ENCODE data around the gene PLEK. TPM values are rescaled to one million over a fixed set of nuclear protein-coding genes. Genes with fewer than 3 reads are reported as not detected.

PLEK gene
- total RNA-seq, result 1 to 10 TPM; 2.4 to 5.6 TPM

GRCh38 chr2:68365087-68365486 is at the start of gene PLEK:
PLEK (plus strand) TSS chr2:68365282; CDS start chr2:68365352, 70 bp downstream.
- H3K4me1 Mint-ChIP-seq (ENCODE audit: low read depth), result peaks cover 28% of the 10 kb centered on the region

GRCh38 chr2:68316111-68316510 is 49.0 kb upstream of the PLEK start:
- H3K27me3 Mint-ChIP-seq (ENCODE audit: low read depth), result peaks cover 49% of the 10 kb centered on the region
- ATAC-seq (replicated peaks in 1 of 2) (no peak), DNase-seq (no peak)
- no peaks in the 10 kb centered on the region for H3K9me3 Mint-ChIP-seq
- peaks cover 6% of the 10 kb centered on the region for H3K4me1 Mint-ChIP-seq (ENCODE audit: low read depth)
- H3K4me3 Mint-ChIP-seq, result no peak overlapping the region
- no peak overlapping the region for H3K27ac Mint-ChIP-seq
- H3K36me3 Mint-ChIP-seq (ENCODE audit: insufficient read depth in 2 of 2), result peaks cover 0 to 2% of the 10 kb centered on the region in 2 donors

More at GRCh38 chr2:68365087-68365486, at the start of gene PLEK:
- Mint-ChIP-seq H3K36me3 (ENCODE audit: insufficient read depth in 2 of 2) (no peaks in the 10 kb centered on the region), H3K27me3 (ENCODE audit: low read depth) (peaks cover 70% of the 10 kb centered on the region), H3K4me3 (peak within 1 kb of the TSS; percentile 50 to 52), H3K27ac (peak within 1 kb of the TSS; percentile 71), H3K9me3 (peaks cover 0 to 1% of the 10 kb centered on the region in 2 donors)
- ATAC-seq (replicated peaks in 1 of 2) (peak in 1 of 2 donors; percentile 26), DNase-seq (no peak)

- H3K27me3 Mint-ChIP-seq (ENCODE audit: low read depth), result peaks cover 59% of the 10 kb centered on the region
- peak overlapping the region; percentile 55 to 77 for H3K4me3 Mint-ChIP-seq
Measured at GRCh38 chr2:68317971-68318913, 46.8 kb upstream of the PLEK start.

GRCh38 chr2:68318914-68319397 is 46.1 kb upstream of the PLEK start:
- Mint-ChIP-seq H3K36me3 (ENCODE audit: insufficient read depth in 2 of 2) (peaks cover 0 to 2% of the 10 kb centered on the region in 2 donors), H3K4me3 (peak overlapping the region; percentile 55 to 77), H3K4me1 (ENCODE audit: low read depth) (peaks cover 6% of the 10 kb centered on the region), H3K27ac (no peak overlapping the region), H3K9me3 (no peaks in the 10 kb centered on the region), H3K27me3 (ENCODE audit: low read depth) (peaks cover 59% of the 10 kb centered on the region)
- ATAC-seq (replicated peaks in 1 of 2) (peak; percentile 4 to 5), DNase-seq (no peak)

More at GRCh38 chr2:68317971-68318913, 46.8 kb upstream of the PLEK start:
- H3K27ac Mint-ChIP-seq, result no peak overlapping the region
- DNase-seq (no peak), ATAC-seq (replicated peaks in 1 of 2) (no peak)
- H3K4me1 Mint-ChIP-seq (ENCODE audit: low read depth), result peaks cover 6% of the 10 kb centered on the region
- no peaks in the 10 kb centered on the region for H3K9me3 Mint-ChIP-seq
- H3K36me3 Mint-ChIP-seq (ENCODE audit: insufficient read depth in 2 of 2), result peaks cover 0 to 2% of the 10 kb centered on the region in 2 donors

GRCh38 chr2:68319398-68320117 is 45.5 kb upstream of the PLEK start, which contains the start of gene CNRIP1:
CNRIP1 (minus strand) TSS chr2:68319949; CDS start chr2:68319400, 549 bp downstream.
- H3K4me1 Mint-ChIP-seq (ENCODE audit: low read depth), result peaks cover 6% of the 10 kb centered on the region
- DNase-seq (peak; percentile 10 to 19), ATAC-seq (replicated peaks in 1 of 2) (peak; percentile 40 to 45)
- H3K4me3 Mint-ChIP-seq, result peak within 1 kb of the TSS; percentile 55 to 77
- peaks cover 59% of the 10 kb centered on the region for H3K27me3 Mint-ChIP-seq (ENCODE audit: low read depth)
- no peak within 1 kb of the TSS for H3K27ac Mint-ChIP-seq
- H3K9me3 Mint-ChIP-seq, result no peaks in the 10 kb centered on the region
- no peaks in the 10 kb centered on the region for H3K36me3 Mint-ChIP-seq (ENCODE audit: insufficient read depth in 2 of 2)

GRCh38 chr2:68320118-68320641 is 44.9 kb upstream of the PLEK start:
- no peak for DNase-seq
- no peaks in the 10 kb centered on the region for H3K9me3 Mint-ChIP-seq
- no peaks in the 10 kb centered on the region for H3K36me3 Mint-ChIP-seq (ENCODE audit: insufficient read depth in 2 of 2)
- H3K4me1 Mint-ChIP-seq (ENCODE audit: low read depth), result peaks cover 6% of the 10 kb centered on the region
- peak overlapping the region; percentile 55 to 77 for H3K4me3 Mint-ChIP-seq
- ATAC-seq (replicated peaks in 1 of 2), result no peak
- H3K27me3 Mint-ChIP-seq (ENCODE audit: low read depth), result peaks cover 63% of the 10 kb centered on the region
- no peak overlapping the region for H3K27ac Mint-ChIP-seq

- DNase-seq (no peak), ATAC-seq (replicated peaks in 1 of 2) (no peak)
- Mint-ChIP-seq H3K4me3 (no peak overlapping the region), H3K27me3 (ENCODE audit: low read depth) (peaks cover 49% of the 10 kb centered on the region), H3K27ac (no peak overlapping the region), H3K36me3 (ENCODE audit: insufficient read depth in 2 of 2) (no peaks in the 10 kb centered on the region), H3K9me3 (no peaks in the 10 kb centered on the region), H3K4me1 (ENCODE audit: low read depth) (peaks cover 1% of the 10 kb centered on the region)
Measured at GRCh38 chr2:68325056-68325455, 40.0 kb upstream of the PLEK start.

GRCh38 chr2:68328901-68329300 is 36.2 kb upstream of the PLEK start:
- Mint-ChIP-seq H3K27me3 (ENCODE audit: low read depth) (peaks cover 34% of the 10 kb centered on the region), H3K9me3 (no peaks in the 10 kb centered on the region), H3K27ac (no peak overlapping the region)

GRCh38 chr2:68330691-68331090 is 34.4 kb upstream of the PLEK start:
- ATAC-seq (replicated peaks in 1 of 2), result peak in 1 of 2 donors; percentile 51
- Mint-ChIP-seq H3K9me3 (no peaks in the 10 kb centered on the region), H3K4me1 (ENCODE audit: low read depth) (no peaks in the 10 kb centered on the region), H3K36me3 (ENCODE audit: insufficient read depth in 2 of 2) (no peaks in the 10 kb centered on the region), H3K4me3 (no peak overlapping the region), H3K27ac (no peak overlapping the region), H3K27me3 (ENCODE audit: low read depth) (peaks cover 29% of the 10 kb centered on the region)
- DNase-seq, result no peak

More at GRCh38 chr2:68328901-68329300, 36.2 kb upstream of the PLEK start:
- ATAC-seq (replicated peaks in 1 of 2) (no peak), DNase-seq (no peak)
- H3K4me3 Mint-ChIP-seq, result no peak overlapping the region
- no peaks in the 10 kb centered on the region for H3K4me1 Mint-ChIP-seq (ENCODE audit: low read depth)
- no peaks in the 10 kb centered on the region for H3K36me3 Mint-ChIP-seq (ENCODE audit: insufficient read depth in 2 of 2)

- Mint-ChIP-seq H3K27me3 (ENCODE audit: low read depth) (peaks cover 20% of the 10 kb centered on the region), H3K9me3 (no peaks in the 10 kb centered on the region), H3K36me3 (ENCODE audit: insufficient read depth in 2 of 2) (no peaks in the 10 kb centered on the region), H3K27ac (no peak overlapping the region), H3K4me1 (ENCODE audit: low read depth) (no peaks in the 10 kb centered on the region), H3K4me3 (no peak overlapping the region)
- no peak for ATAC-seq (replicated peaks in 1 of 2)
- DNase-seq, result no peak
Measured at GRCh38 chr2:68333009-68333408, 32.1 kb upstream of the PLEK start.

GRCh38 chr2:68333931-68334330 is 31.2 kb upstream of the PLEK start:
- H3K4me3 Mint-ChIP-seq, result no peak overlapping the region
- ATAC-seq (replicated peaks in 1 of 2) (no peak), DNase-seq (no peak)
- no peaks in the 10 kb centered on the region for H3K9me3 Mint-ChIP-seq
- peaks cover 16% of the 10 kb centered on the region for H3K27me3 Mint-ChIP-seq (ENCODE audit: low read depth)
- no peak overlapping the region for H3K27ac Mint-ChIP-seq
- no peaks in the 10 kb centered on the region for H3K36me3 Mint-ChIP-seq (ENCODE audit: insufficient read depth in 2 of 2)
- H3K4me1 Mint-ChIP-seq (ENCODE audit: low read depth), result no peaks in the 10 kb centered on the region

GRCh38 chr2:68336192-68336591 is 28.9 kb upstream of the PLEK start:
- Mint-ChIP-seq H3K36me3 (ENCODE audit: insufficient read depth in 2 of 2) (no peaks in the 10 kb centered on the region), H3K4me3 (no peak overlapping the region), H3K4me1 (ENCODE audit: low read depth) (no peaks in the 10 kb centered on the region), H3K27me3 (ENCODE audit: low read depth) (peaks cover 16% of the 10 kb centered on the region), H3K9me3 (no peaks in the 10 kb centered on the region), H3K27ac (no peak overlapping the region)
- ATAC-seq (replicated peaks in 1 of 2), result no peak
- no peak for DNase-seq

Measured in activated T-cell treated with anti-CD3 and anti-CD28 coated beads, Interleukin-2, amount 50 U/mL, for 72 hours (primary cell).